Liver (tissue), 3 donors: ENCODE results near the gene CDH13.

Experiments used
- ATF3 ChIP-seq: IDR thresholded peaks from 2 replicates; pipeline ENCODE4 v1.6.1; 2016; ENCODE audit warnings: antibody characterized with exemption
- CTCF ChIP-seq: fragments of 150-350 bp; IDR thresholded peaks from 2 replicates; pipeline ENCODE4 v1.5.1; 2017; ENCODE audit warnings: improper control_type of control experiment, low read depth, low read length; ENCODE audit not compliant: missing input control
- EGR1 ChIP-seq, 2 donors: IDR thresholded peaks; 2 replicates each; pipeline ENCODE4 v1.6.1; 2016 to 2018; ENCODE audit warnings: antibody characterized with exemption in 2 of 2, low read depth in 2 of 2
- GABPA ChIP-seq, 2 donors: IDR thresholded peaks in 1 of 2; conservative IDR thresholded peaks in 1 of 2; 2 replicates each; pipeline ENCODE4 v1.6.1; 2016; ENCODE audit warnings: antibody characterized with exemption in 2 of 2, mild to moderate bottlenecking in 1 of 2, moderate library complexity in 1 of 2
- JUND ChIP-seq, 2 donors: IDR thresholded peaks; 2 replicates each; pipeline ENCODE4 v1.6.1; 2016; ENCODE audit warnings: antibody characterized with exemption in 2 of 2
- REST ChIP-seq: IDR thresholded peaks from 2 replicates; pipeline ENCODE4 v1.6.1; 2016; ENCODE audit warnings: antibody characterized with exemption, mild to moderate bottlenecking
- ZBTB33 ChIP-seq: IDR thresholded peaks from 2 replicates; pipeline ENCODE4 v1.6.1; 2016; ENCODE audit warnings: antibody characterized with exemption
- donor health status: healthy.
- donor health status: healthy.

- no peak for TF ChIP-seq CTCF
- no peak for TF ChIP-seq GABPA (IDR thresholded peaks at IDR 0.05 in 1 of 2, conservative IDR thresholded peaks at IDR 0.05 in 1 of 2)
- TF ChIP-seq ZBTB33 = no peak
- TF ChIP-seq EGR1 (IDR thresholded peaks at IDR 0.05; ENCODE audit: low read depth in 2 of 2) = no peak
- no peak for TF ChIP-seq REST
- TF ChIP-seq JUND (IDR thresholded peaks at IDR 0.05) = no peak
- TF ChIP-seq ATF3 = no peak
Observed at GRCh38 chr16:83305092-83305491, 678.3 kb downstream of the CDH13 start.
